NB4 (cell line): Measurements from ENCODE around the gene SNAPC3.

Experiments
- DNase-seq: peaks from one replicate; pipeline ENCODE4 v3.0.0; 2010; ENCODE audit warnings: low read depth
- H3K4me3 ChIP-seq: one replicate; pipeline ENCODE4 v1.5.1; 2011; ENCODE audit warnings: mild to moderate bottlenecking, low read depth, low read length, moderate library complexity
- MYC ChIP-seq: IDR thresholded peaks from 2 replicates; pipeline ENCODE4 v1.6.1; 2011; ENCODE audit warnings: low read depth, low read length
- POLR2A ChIP-seq: IDR thresholded peaks from 2 replicates; pipeline ENCODE4 v1.6.1; 2011; ENCODE audit warnings: mild to moderate bottlenecking; ENCODE audit not compliant: insufficient read length; ENCODE audit errors: extremely low read depth
- TF ChIP-seq, protein P1 (sequence below): IDR thresholded peaks from 2 replicates; pipeline ENCODE4 v1.6.1; 2011; ENCODE audit warnings: low read depth, low read length
- TF ChIP-seq, protein P2 (sequence below): IDR thresholded peaks from one replicate; pipeline ENCODE4 v1.5.1; 2012; ENCODE audit warnings: low read depth, low read length

SNAPC3 gene

DNA sequence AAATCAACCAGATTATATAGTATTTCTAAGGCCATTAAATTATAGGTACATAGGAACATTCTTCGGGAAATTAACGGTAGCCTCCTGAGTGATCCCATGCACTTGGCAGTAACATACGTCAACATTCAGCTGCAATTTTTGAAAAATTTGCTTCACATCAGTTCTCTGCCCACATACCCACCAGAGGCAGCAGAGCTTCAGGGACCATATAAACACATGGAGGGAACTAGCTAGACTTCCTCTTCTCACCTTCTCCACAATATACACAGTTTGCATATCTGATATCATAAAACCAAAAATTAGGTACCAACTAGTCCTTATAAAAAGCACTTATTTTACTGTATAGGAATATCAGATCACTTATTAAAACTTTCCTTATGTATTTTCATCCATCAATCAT lies 83.2 kb downstream of the SNAPC3 start:
- H3K4me3 ChIP-seq = no peak overlapping the region
- TF ChIP-seq, protein P1, sequence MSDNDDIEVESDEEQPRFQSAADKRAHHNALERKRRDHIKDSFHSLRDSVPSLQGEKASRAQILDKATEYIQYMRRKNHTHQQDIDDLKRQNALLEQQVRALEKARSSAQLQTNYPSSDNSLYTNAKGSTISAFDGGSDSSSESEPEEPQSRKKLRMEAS = peak; percentile 55; the same call in 1 of the 2 replicates
- TF ChIP-seq, protein P2, sequence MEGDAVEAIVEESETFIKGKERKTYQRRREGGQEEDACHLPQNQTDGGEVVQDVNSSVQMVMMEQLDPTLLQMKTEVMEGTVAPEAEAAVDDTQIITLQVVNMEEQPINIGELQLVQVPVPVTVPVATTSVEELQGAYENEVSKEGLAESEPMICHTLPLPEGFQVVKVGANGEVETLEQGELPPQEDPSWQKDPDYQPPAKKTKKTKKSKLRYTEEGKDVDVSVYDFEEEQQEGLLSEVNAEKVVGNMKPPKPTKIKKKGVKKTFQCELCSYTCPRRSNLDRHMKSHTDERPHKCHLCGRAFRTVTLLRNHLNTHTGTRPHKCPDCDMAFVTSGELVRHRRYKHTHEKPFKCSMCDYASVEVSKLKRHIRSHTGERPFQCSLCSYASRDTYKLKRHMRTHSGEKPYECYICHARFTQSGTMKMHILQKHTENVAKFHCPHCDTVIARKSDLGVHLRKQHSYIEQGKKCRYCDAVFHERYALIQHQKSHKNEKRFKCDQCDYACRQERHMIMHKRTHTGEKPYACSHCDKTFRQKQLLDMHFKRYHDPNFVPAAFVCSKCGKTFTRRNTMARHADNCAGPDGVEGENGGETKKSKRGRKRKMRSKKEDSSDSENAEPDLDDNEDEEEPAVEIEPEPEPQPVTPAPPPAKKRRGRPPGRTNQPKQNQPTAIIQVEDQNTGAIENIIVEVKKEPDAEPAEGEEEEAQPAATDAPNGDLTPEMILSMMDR = peak; percentile 18
- TF ChIP-seq MYC (no peak), POLR2A (no peak)
- peak; percentile 53 for DNase-seq

DNA sequence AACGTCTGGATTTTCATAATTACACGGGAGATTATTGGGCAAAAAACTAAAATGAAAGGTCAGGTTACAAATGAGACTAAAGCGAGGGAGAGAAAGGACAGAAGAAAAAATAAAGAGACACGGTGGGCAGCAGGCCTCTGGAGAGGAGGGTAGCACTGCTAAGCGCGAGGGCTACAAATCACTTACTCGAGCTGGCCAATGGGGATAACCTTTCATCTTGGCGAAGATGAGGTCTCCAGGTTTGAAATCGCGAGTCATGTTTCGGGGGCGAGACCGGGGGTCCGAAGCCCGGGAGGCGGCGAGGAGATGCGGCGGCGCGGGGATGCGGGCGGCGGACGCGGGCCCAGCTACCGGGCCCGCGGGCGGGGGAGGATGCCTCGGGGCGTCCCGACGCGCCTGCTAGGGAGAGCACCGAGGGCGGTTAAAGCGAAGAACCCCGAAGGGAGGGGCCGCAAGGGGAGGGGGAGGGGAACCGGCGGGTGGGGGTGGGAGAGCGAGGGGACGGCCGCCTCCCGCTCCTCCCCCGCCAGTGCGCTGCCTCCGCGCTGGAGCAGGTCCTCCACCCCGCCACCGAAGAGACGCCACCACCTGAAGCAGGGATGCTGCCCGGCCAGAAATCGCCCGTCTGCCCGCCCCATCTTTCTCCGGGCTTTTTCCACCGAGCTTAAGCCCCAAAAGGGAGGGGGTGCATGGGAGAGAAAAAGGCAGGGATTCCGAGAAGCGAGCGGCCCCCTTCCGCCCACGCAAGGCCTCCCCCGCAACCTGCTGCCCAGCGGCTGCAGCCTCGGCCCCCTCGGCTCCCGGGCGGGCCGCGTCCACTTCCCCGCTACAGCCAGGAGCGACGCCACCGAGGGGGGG lies 87.5 kb downstream of the SNAPC3 start:
- TF ChIP-seq, protein P1 = no peak; the same call in 1 of the 2 replicates
- peak; percentile 2; the same call in 1 of the 2 replicates for TF ChIP-seq MYC
- peak overlapping the region; percentile 71 for H3K4me3 ChIP-seq
- DNase-seq = peak; percentile 74

- peak; percentile 99 for DNase-seq
- TF ChIP-seq MYC = no peak; the same call in none of the 2 replicates
- TF ChIP-seq POLR2A = peak; percentile 93
- TF ChIP-seq, protein P1 = peak; percentile 55
- H3K4me3 ChIP-seq = peak within 1 kb of the TSS; percentile 71
Measured at GRCh38 chr9:15510789-15511575, 88.3 kb downstream of the SNAPC3 start, which contains the start of gene PSIP1. PSIP1 (minus strand) TSS chr9:15510970; CDS start chr9:15510188, 782 bp downstream.
